Esophagus (tissue), 2 donors: ENCODE results near the gene ENTPD6. TPM values are rescaled to one million over a fixed set of nuclear protein-coding genes. Genes with fewer than 3 reads are reported as not detected.

Experiments
- H3K27ac ChIP-seq, 2 donors: one replicate each; pipeline ENCODE4 v1.5.1; 2013; ENCODE audit warnings: low read depth in 2 of 2, mild to moderate bottlenecking in 2 of 2, inconsistent platforms in 1 of 2, low read length in 1 of 2, moderate library complexity in 1 of 2
- H3K27me3 ChIP-seq, 2 donors: one replicate each; pipeline ENCODE4 v1.6.1; 2013; ENCODE audit warnings: low read length in 2 of 2, control low read depth in 1 of 2, mild to moderate bottlenecking in 1 of 2; ENCODE audit not compliant: insufficient read depth in 2 of 2, control insufficient read depth in 1 of 2
- H3K36me3 ChIP-seq, 2 donors: one replicate each; pipeline ENCODE4 v1.6.1; 2013; ENCODE audit warnings: low read length in 1 of 2; ENCODE audit not compliant: control insufficient read depth in 2 of 2, insufficient read depth in 2 of 2
- H3K4me1 ChIP-seq, 2 donors: one replicate each; pipeline ENCODE4 v1.6.1; 2013; ENCODE audit warnings: low read length in 1 of 2; ENCODE audit not compliant: control insufficient read depth in 2 of 2, insufficient read depth in 2 of 2
- H3K4me3 ChIP-seq, 2 donors: one replicate each; pipeline ENCODE4 v1.5.1; 2013; ENCODE audit warnings: low read length in 2 of 2, mild to moderate bottlenecking in 2 of 2, low read depth in 1 of 2, moderate library complexity in 1 of 2
- H3K9me3 ChIP-seq, 2 donors: one replicate each; pipeline ENCODE4 v1.6.1; 2013; ENCODE audit warnings: mild to moderate bottlenecking in 2 of 2, low read depth in 1 of 2, low read length in 1 of 2, moderate library complexity in 1 of 2; ENCODE audit not compliant: control insufficient read depth in 2 of 2, insufficient read depth in 1 of 2
- WGBS, 2 donors: extraction: QIAGEN DNeasy Blood & Tissue Kit; methylation state at CpG; one replicate each; pipeline ENCODE4 v1.1.7; 2013; 5-methylcytosine and 5-hydroxymethylcytosine counted together
- polyA plus RNA-seq, 2 donors: library from polyadenylated mRNA; stranded (reverse); fragments of 200-250 nt; gene quantifications; one replicate each; pipeline ENCODE4 v1.2.3, GENCODE V29; 2013
- donor health status: healthy with polysubstance abuse.
- donor health status: Bipolar disorder and iron deficiency.

ENTPD6 gene
- polyA plus RNA-seq, 2 donors = 26.4 to 38.5 TPM

DNA sequence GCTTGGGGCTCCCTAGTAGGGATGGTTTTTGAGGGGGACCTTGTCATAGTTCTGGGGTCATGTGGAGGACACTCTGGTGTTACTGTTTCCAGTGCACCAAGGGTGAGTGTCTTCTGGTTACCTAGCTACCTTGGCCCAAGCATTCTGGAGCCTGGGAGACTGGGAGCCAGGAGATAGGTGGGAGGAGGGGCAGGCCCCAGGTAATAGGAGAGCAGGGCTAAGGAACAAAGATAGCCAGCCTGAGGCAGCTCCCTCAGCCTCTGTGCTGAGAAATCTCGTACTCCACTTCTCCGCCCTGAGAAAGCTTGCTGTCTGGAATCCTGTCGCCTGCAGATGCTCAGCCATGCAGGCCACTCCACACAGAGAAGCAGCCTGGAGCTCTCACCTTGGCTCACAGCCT is 8.3 kb upstream of the ENTPD6 start:
- no peak overlapping the region for H3K4me3 ChIP-seq
- H3K36me3 ChIP-seq = no peaks in the 10 kb centered on the region
- H3K27me3 ChIP-seq = no peaks in the 10 kb centered on the region
- peaks cover 0 to 2% of the 10 kb centered on the region in 2 donors for H3K4me1 ChIP-seq
- no peaks in the 10 kb centered on the region for H3K9me3 ChIP-seq
- 92 to 95% methylated on average over 3 of the region's 3 CpGs for WGBS, 2 donors
- H3K27ac ChIP-seq = no peak overlapping the region

- 78 to 81% methylated on average over 7 of the region's 7 CpGs for WGBS, 2 donors
- no peaks in the 10 kb centered on the region for H3K27me3 ChIP-seq
- no peaks in the 10 kb centered on the region for H3K36me3 ChIP-seq
- H3K4me3 ChIP-seq = no peak overlapping the region
- H3K9me3 ChIP-seq = no peaks in the 10 kb centered on the region
- H3K4me1 ChIP-seq = peaks cover 0 to 2% of the 10 kb centered on the region in 2 donors
- no peak overlapping the region for H3K27ac ChIP-seq
These were observed 7.9 kb upstream of the ENTPD6 start for GRCh38 chr20:25187635-25188034.

- H3K27me3 ChIP-seq = no peaks in the 10 kb centered on the region
- no peak overlapping the region for H3K4me3 ChIP-seq
- H3K4me1 ChIP-seq = peaks cover 0 to 2% of the 10 kb centered on the region in 2 donors
- H3K9me3 ChIP-seq = no peaks in the 10 kb centered on the region
- no peak overlapping the region for H3K27ac ChIP-seq
- 68 to 89% methylated on average over 1 of the region's 1 CpG for WGBS, 2 donors
- no peaks in the 10 kb centered on the region for H3K36me3 ChIP-seq
These were observed 7.3 kb upstream of the ENTPD6 start for GRCh38 chr20:25188218-25188617.

- WGBS, 2 donors = 43 to 50% methylated on average over 1 of the region's 1 CpG
- no peak overlapping the region for H3K27ac ChIP-seq
- H3K4me3 ChIP-seq = no peak overlapping the region
- peaks cover 0 to 2% of the 10 kb centered on the region in 2 donors for H3K4me1 ChIP-seq
- no peaks in the 10 kb centered on the region for H3K36me3 ChIP-seq
- no peaks in the 10 kb centered on the region for H3K9me3 ChIP-seq
- H3K27me3 ChIP-seq = no peaks in the 10 kb centered on the region
These were observed 4.5 kb upstream of the ENTPD6 start for GRCh38 chr20:25191051-25191450.

DNA sequence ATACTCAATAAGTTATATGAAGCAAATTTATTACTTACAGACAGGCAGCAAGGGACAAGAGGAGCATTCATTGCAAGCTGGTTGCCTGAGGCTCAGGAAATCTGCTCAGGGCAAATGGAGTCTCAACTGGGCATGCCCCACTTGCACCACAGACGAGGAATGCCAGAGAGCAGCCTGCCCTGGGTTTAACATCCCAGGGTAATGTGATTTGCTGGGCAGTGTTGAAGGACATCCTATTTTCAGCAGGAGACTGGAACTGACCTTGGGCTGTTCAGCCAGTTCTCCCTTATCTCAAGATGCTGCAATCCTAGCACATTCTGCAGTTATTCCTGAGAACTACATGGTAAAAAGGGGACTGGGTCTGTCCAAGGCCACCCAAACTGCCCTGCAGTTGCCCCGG is 3.8 kb upstream of the ENTPD6 start:
- WGBS, 2 donors = 68 to 70% methylated on average over 2 of the region's 2 CpGs

DNA sequence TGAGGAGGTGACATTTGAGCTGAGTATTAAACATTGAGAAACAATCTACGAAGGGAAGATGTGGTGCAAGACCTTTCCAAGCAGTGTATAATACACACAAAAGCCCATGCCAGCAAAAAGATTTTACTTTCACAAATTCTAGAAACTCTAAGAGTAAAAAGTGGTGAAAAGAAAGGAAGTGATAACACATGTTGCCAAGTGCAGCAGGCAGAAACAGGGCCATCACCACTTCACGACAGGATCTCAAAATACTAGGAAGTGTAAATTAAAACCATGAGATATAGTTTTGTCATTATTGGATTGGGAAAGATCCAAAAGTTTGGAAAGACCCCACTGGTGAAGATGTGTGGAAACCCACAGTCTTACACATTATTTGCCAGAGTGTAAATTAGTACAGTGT is 1.7 kb upstream of the ENTPD6 start:
- H3K27ac ChIP-seq = no peak overlapping the region
- no peaks in the 10 kb centered on the region for H3K9me3 ChIP-seq
- peaks cover 6% of the 10 kb centered on the region in 2 donors for H3K4me1 ChIP-seq
- H3K36me3 ChIP-seq = no peaks in the 10 kb centered on the region
- WGBS, 2 donors = 79 to 84% methylated on average over 2 of the region's 2 CpGs
- no peaks in the 10 kb centered on the region for H3K27me3 ChIP-seq
- H3K4me3 ChIP-seq = no peak overlapping the region

More for the DNA sequence above, 3.8 kb upstream of the ENTPD6 start:
- Histone ChIP-seq H3K9me3 (no peaks in the 10 kb centered on the region), H3K4me3 (no peak overlapping the region), H3K27ac (no peak overlapping the region), H3K36me3 (no peaks in the 10 kb centered on the region), H3K27me3 (no peaks in the 10 kb centered on the region), H3K4me1 (peaks cover 4 to 5% of the 10 kb centered on the region in 2 donors)

- H3K27me3 ChIP-seq = no peaks in the 10 kb centered on the region
- peaks cover 6 to 9% of the 10 kb centered on the region in 2 donors for H3K4me1 ChIP-seq
- H3K36me3 ChIP-seq = no peaks in the 10 kb centered on the region
- WGBS, 2 donors = 88 to 91% methylated on average over 18 of the region's 18 CpGs
- H3K27ac ChIP-seq = no peak overlapping the region
- no peak overlapping the region for H3K4me3 ChIP-seq
- H3K9me3 ChIP-seq = no peaks in the 10 kb centered on the region
These were observed 1.1 kb upstream of the ENTPD6 start for GRCh38 chr20:25194333-25194972.

- no peaks in the 10 kb centered on the region for H3K27me3 ChIP-seq
- WGBS, 2 donors = 3 to 5% methylated on average over 39 of the region's 39 CpGs
These were observed 662 bp downstream of the ENTPD6 start for GRCh38 chr20:25195962-25196785.

GRCh38 chr20:25196786-25197120 is 1.2 kb downstream of the ENTPD6 start:
- Histone ChIP-seq H3K27ac (peak overlapping the region in 1 of 2 donors; percentile 80), H3K36me3 (no peaks in the 10 kb centered on the region), H3K4me3 (peak overlapping the region; percentile 67 to 88), H3K4me1 (peaks cover 6 to 9% of the 10 kb centered on the region in 2 donors), H3K27me3 (no peaks in the 10 kb centered on the region), H3K9me3 (no peaks in the 10 kb centered on the region)
- 28 to 54% methylated on average over 9 of the region's 9 CpGs for WGBS, 2 donors

More at GRCh38 chr20:25195962-25196785, 662 bp downstream of the ENTPD6 start:
- no peaks in the 10 kb centered on the region for H3K36me3 ChIP-seq
- no peaks in the 10 kb centered on the region for H3K9me3 ChIP-seq
- peak overlapping the region; percentile 80 to 88 for H3K27ac ChIP-seq
- H3K4me3 ChIP-seq = peak overlapping the region; percentile 67 to 88
- peaks cover 6 to 9% of the 10 kb centered on the region in 2 donors for H3K4me1 ChIP-seq
